Smooth muscle cell (in vitro differentiated cells): ENCODE results near the gene PDE4A. TPM values are rescaled to one million over a fixed set of nuclear protein-coding genes. Genes with fewer than 3 reads are reported as not detected.
A peak's percentile ranks its signal among the peaks of the same experiment; 100 is the strongest.

ENCODE experiments used
- DNase-seq: peaks from one replicate; lab custom pipeline; 2025; ENCODE audit not compliant: unreplicated experiment; lab: John Stamatoyannopoulos, UW
- H2AFZ ChIP-seq: fragments of 200-600 bp; sonication (generic); 2 replicates; pipeline ENCODE4 v1.6.0; 2016; ENCODE audit warnings: antibody characterized with exemption, low read depth, mild to moderate bottlenecking
- H3F3A ChIP-seq: fragments of 200-600 bp; sonication (generic); 2 replicates; pipeline ENCODE4 v1.6.0; 2017; ENCODE audit warnings: antibody characterized with exemption, low read depth
- H3K27ac ChIP-seq: fragments of 200-600 bp; sonication (generic); 2 replicates; pipeline ENCODE4 v1.5.1; 2016; ENCODE audit warnings: low read depth, mild to moderate bottlenecking
- H3K27me3 ChIP-seq: fragments of 200-600 bp; sonication (generic); 2 replicates; pipeline ENCODE4 v1.6.1; 2016; ENCODE audit warnings: low read depth, mild to moderate bottlenecking
- H3K36me3 ChIP-seq: fragments of 200-600 bp; sonication (generic); 2 replicates; pipeline ENCODE4 v1.5.1; 2016; ENCODE audit warnings: low read depth
- H3K4me1 ChIP-seq: fragments of 200-600 bp; sonication (generic); 2 replicates; pipeline ENCODE4 v1.5.1; 2016; ENCODE audit warnings: low read depth
- H3K4me2 ChIP-seq: fragments of 200-600 bp; sonication (generic); 2 replicates; pipeline ENCODE4 v1.6.0; 2016; ENCODE audit warnings: mild to moderate bottlenecking
- H3K4me3 ChIP-seq: fragments of 200-600 bp; sonication (generic); 2 replicates; pipeline ENCODE4 v1.5.1; 2016; ENCODE audit warnings: mild to moderate bottlenecking
- H3K79me2 ChIP-seq: fragments of 200-600 bp; sonication (generic); 2 replicates; pipeline ENCODE4 v1.6.0; 2016; ENCODE audit warnings: low read depth, mild to moderate bottlenecking
- H3K9ac ChIP-seq: fragments of 200-600 bp; sonication (generic); 2 replicates; pipeline ENCODE4 v1.6.0; 2016; ENCODE audit warnings: low read depth
- H3K9me3 ChIP-seq: fragments of 200-600 bp; sonication (generic); replicated peaks from 2 replicates; pipeline ENCODE4 v1.5.1; 2016; ENCODE audit warnings: low read depth
- H4K20me1 ChIP-seq: fragments of 200-600 bp; sonication (generic); 2 replicates; pipeline ENCODE4 v1.6.0; 2016; ENCODE audit warnings: low read depth
- CTCF ChIP-seq: fragments of 200-600 bp; sonication (generic); IDR thresholded peaks from 2 replicates; pipeline ENCODE4 v1.5.1; 2017; ENCODE audit warnings: borderline replicate concordance, mild to moderate bottlenecking, antibody characterized with exemption; ENCODE audit not compliant: insufficient read depth, poor library complexity, severe bottlenecking
- WGBS: methylation state at CpG from one replicate; pipeline ENCODE4 v1.1.7; 2016; ENCODE audit warnings: low lambda C conversion rate; 5-methylcytosine and 5-hydroxymethylcytosine counted together
- polyA plus RNA-seq: library from polyadenylated mRNA; unstranded; fragments of >200 nt; fragmentation: Nextera tagmentation; extraction: Ambion mirVana; gene quantifications from 2 replicates; pipeline ENCODE4 v1.2.1, GENCODE V29; 2016
- total RNA-seq: library from RNA; depleted of rRNA; stranded (reverse); fragments of >200 nt; gene quantifications from 2 replicates; pipeline ENCODE4 v1.2.3, GENCODE V29; 2014

PDE4A gene
- total and polyA plus RNA-seq, 2 experiments from 2014 or later: 2.7 to 16.4 TPM

GRCh38 chr19:10499550-10500246 is 79.4 kb downstream of the PDE4A start:
- WGBS: 94% methylated on average over 24 of the region's 24 CpGs
- no peaks in the 10 kb centered on the region for H4K20me1 ChIP-seq
- peaks cover 44% of the 10 kb centered on the region for H3K79me2 ChIP-seq
- no peak overlapping the region for H2AFZ ChIP-seq
- peaks cover 11% of the 10 kb centered on the region for H3K4me1 ChIP-seq
- H3K27me3 ChIP-seq: no peaks in the 10 kb centered on the region
- H3K4me2 ChIP-seq: no peak overlapping the region
- no peak for TF ChIP-seq CTCF
- no peak overlapping the region for H3K27ac ChIP-seq
- H3K4me3 ChIP-seq: no peak overlapping the region
- peaks cover 6% of the 10 kb centered on the region for H3K36me3 ChIP-seq
- no peaks in the 10 kb centered on the region for H3F3A ChIP-seq
- no peak for DNase-seq
- H3K9ac ChIP-seq: no peak overlapping the region
- H3K9me3 ChIP-seq: no peaks in the 10 kb centered on the region

GRCh38 chr19:10500247-10500592 is 79.9 kb downstream of the PDE4A start:
- Histone ChIP-seq H3K9ac (no peak overlapping the region), H3K9me3 (no peaks in the 10 kb centered on the region), H3K4me1 (peaks cover 11% of the 10 kb centered on the region), H3K36me3 (peaks cover 5% of the 10 kb centered on the region), H2AFZ (no peak overlapping the region), H4K20me1 (no peaks in the 10 kb centered on the region), H3K27ac (no peak overlapping the region), H3K79me2 (peaks cover 44% of the 10 kb centered on the region), H3K27me3 (no peaks in the 10 kb centered on the region), H3K4me3 (no peak overlapping the region), H3K4me2 (no peak overlapping the region), H3F3A (no peaks in the 10 kb centered on the region)
- TF ChIP-seq CTCF: no peak
- DNase-seq: no peak
- WGBS: 86% methylated on average over 2 of the region's 2 CpGs

GRCh38 chr19:10501971-10502523 is 81.7 kb downstream of the PDE4A start:
- DNase-seq: peak; percentile 47
- Histone ChIP-seq H3K9me3 (no peaks in the 10 kb centered on the region), H2AFZ (peak overlapping the region; percentile 92), H3K4me1 (peaks cover 11% of the 10 kb centered on the region), H3K4me3 (peak overlapping the region; percentile 85), H3K36me3 (no peaks in the 10 kb centered on the region), H3K9ac (peak overlapping the region; percentile 92), H3K79me2 (peaks cover 39% of the 10 kb centered on the region), H3F3A (no peaks in the 10 kb centered on the region), H3K27ac (peak overlapping the region; percentile 75), H3K27me3 (no peaks in the 10 kb centered on the region), H4K20me1 (no peaks in the 10 kb centered on the region), H3K4me2 (peak overlapping the region; percentile 89)
- WGBS: 4% methylated on average over 35 of the region's 35 CpGs
- TF ChIP-seq CTCF: no peak
